ENCODE results near the gene KRT86.

DNA sequence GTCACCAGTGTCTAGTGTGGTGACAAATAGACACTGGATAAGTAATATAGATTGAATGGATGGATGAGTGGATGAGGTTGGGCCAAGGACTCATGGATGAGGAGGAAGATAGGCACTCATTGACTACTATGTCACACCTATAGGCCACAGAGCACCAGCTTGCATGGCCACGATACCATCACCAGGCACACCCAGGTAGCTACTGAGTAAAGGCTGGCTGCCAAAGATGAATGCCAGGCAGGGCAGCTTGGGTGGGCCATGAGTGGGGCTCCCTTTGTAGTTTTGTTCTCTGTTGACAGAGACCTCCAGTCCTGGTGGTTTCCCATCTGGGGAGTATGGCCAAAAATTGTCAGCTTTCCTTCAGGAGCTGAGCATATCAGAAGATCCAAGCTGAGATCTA, 57.9 kb downstream of the KRT86 start:
- TF ChIP-seq, protein P1, sequence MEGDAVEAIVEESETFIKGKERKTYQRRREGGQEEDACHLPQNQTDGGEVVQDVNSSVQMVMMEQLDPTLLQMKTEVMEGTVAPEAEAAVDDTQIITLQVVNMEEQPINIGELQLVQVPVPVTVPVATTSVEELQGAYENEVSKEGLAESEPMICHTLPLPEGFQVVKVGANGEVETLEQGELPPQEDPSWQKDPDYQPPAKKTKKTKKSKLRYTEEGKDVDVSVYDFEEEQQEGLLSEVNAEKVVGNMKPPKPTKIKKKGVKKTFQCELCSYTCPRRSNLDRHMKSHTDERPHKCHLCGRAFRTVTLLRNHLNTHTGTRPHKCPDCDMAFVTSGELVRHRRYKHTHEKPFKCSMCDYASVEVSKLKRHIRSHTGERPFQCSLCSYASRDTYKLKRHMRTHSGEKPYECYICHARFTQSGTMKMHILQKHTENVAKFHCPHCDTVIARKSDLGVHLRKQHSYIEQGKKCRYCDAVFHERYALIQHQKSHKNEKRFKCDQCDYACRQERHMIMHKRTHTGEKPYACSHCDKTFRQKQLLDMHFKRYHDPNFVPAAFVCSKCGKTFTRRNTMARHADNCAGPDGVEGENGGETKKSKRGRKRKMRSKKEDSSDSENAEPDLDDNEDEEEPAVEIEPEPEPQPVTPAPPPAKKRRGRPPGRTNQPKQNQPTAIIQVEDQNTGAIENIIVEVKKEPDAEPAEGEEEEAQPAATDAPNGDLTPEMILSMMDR (IDR thresholded peaks at IDR 0.05; ENCODE audit: low read length) = no peak
- no peak for TF ChIP-seq EZH2 (optimal IDR thresholded peaks at IDR 0.05; ENCODE audit: low read depth, low read length)

Data from MM.1S (cell line).